ENCODE results near the gene HBD. TPM values are rescaled to one million over a fixed set of nuclear protein-coding genes. Genes with fewer than 3 reads are reported as not detected.

Gene HBD
- total and polyA plus RNA-seq, 2 donors (not counting 3 experiments of a cell fraction or from before 2014, with no cell fraction given), result not detected

GRCh38 chr11:5265832-5266231 is 31.5 kb upstream of the HBD start:
- no peak overlapping the region for H3K4me3 ChIP-seq (replicated peaks in 1 of 3; ENCODE audit: insufficient read depth in 1 of 3, low read depth in 1 of 3, low read length in 3 of 3)
- H3K27me3 ChIP-seq (ENCODE audit: control insufficient read depth in 2 of 2, insufficient read depth in 2 of 2, low read length in 2 of 2), result no peaks in the 10 kb centered on the region
- ChIA-PET POLR2A (no interaction called here), CTCF (no interaction called here)
- H3K9me3 ChIP-seq (replicated peaks; ENCODE audit: control insufficient read depth, insufficient read depth, low read length), result no peaks in the 10 kb centered on the region
- H3K27ac ChIP-seq (ENCODE audit: insufficient read depth, low read depth, low read length), result no peak overlapping the region
- H3K4me1 ChIP-seq (ENCODE audit: control insufficient read depth, extremely low read depth, insufficient read depth, low read length), result no peaks in the 10 kb centered on the region
- H3K9me1 ChIP-seq (replicated peaks; ENCODE audit: control insufficient read depth, extremely low read depth, insufficient read depth, low read length), result no peaks in the 10 kb centered on the region
- H3K9ac ChIP-seq (replicated peaks; ENCODE audit: extremely low read depth, insufficient read depth, low read length), result no peak overlapping the region
- DNase-seq (ENCODE audit: low read depth, low spot score) (no peak), FAIRE-seq (no peak)
- no peak overlapping the region for H3K4me2 ChIP-seq (ENCODE audit: insufficient read depth, low read length)
- TF ChIP-seq MYC (IDR thresholded peaks at IDR 0.05; ENCODE audit: low read depth, low read length) (no peak), CTCF (IDR thresholded peaks at IDR 0.05; ENCODE audit: extremely low read depth in 1 of 2, insufficient read depth in 1 of 2, low read depth in 1 of 2, low read length in 2 of 2) (no peak), POLR2A (IDR thresholded peaks at IDR 0.05; ENCODE audit: low read depth, low read length) (no peak), GATA2 (IDR thresholded peaks at IDR 0.05; ENCODE audit: insufficient read depth, insufficient read length, low read depth, low read length) (no peak), MAX (IDR thresholded peaks at IDR 0.05; ENCODE audit: insufficient read depth, insufficient read length) (no peak), FOS (IDR thresholded peaks at IDR 0.05; ENCODE audit: borderline replicate concordance, insufficient read depth, low read length) (no peak), JUN (IDR thresholded peaks at IDR 0.05; ENCODE audit: borderline replicate concordance, insufficient read depth, insufficient read length, low read depth) (no peak), POLR2AphosphoS5 (IDR thresholded peaks at IDR 0.05; ENCODE audit: insufficient read depth, low read depth, low read length) (no peak), EZH2 (IDR thresholded peaks at IDR 0.05; ENCODE audit: borderline replicate concordance, low read depth, low read length, severe bottlenecking) (no peak)
- intact Hi-C loops (cut with micrococcal nuclease) (loop anchor here (2.0 kb wide), 1 partner anchor 33 kb away; no protein-coding TSS in a partner anchor), dilution Hi-C loops (cut with MboI; ENCODE audit: extremely low pct_ligation_motif_present, low sequenced_read_pairs) (no loop called here)
- no peaks in the 10 kb centered on the region for H3K36me3 ChIP-seq (ENCODE audit: control insufficient read depth in 2 of 2, extremely low read depth in 1 of 2, insufficient read depth in 2 of 2, low read length in 2 of 2)
- no peak overlapping the region for H2AFZ ChIP-seq (ENCODE audit: low read depth, low read length)
- H3K79me2 ChIP-seq (ENCODE audit: control insufficient read depth, insufficient read depth, low read length), result no peaks in the 10 kb centered on the region
- H4K20me1 ChIP-seq (replicated peaks; ENCODE audit: control insufficient read depth, extremely low read depth, insufficient read depth, low read length), result no peaks in the 10 kb centered on the region
- BruUV-seq (replicated peaks), result no TSS peak

Measured in endothelial cell of umbilical vein (primary cell).